Renal cortex interstitium (tissue), 15 donors: ENCODE results near the gene BMP2. TPM values are rescaled to one million over a fixed set of nuclear protein-coding genes. Genes with fewer than 3 reads are reported as not detected.
A peak's percentile ranks its signal among the peaks of the same experiment; 100 is the strongest.

Experiments used
- DNase-seq, 11 donors: peaks; one replicate each; pipeline ENCODE4 v3.0.0-alpha.2; 2013; ENCODE audit warnings: low read depth in 9 of 11, low spot score in 4 of 11; ENCODE audit errors: extremely low read depth in 1 of 11
- long read RNA-seq, 16 experiments: transcript quantifications; one replicate each; lab custom pipeline, GENCODE V29; 2026
- polyA plus RNA-seq, 3 donors: library from polyadenylated mRNA; unstranded; fragments of 120-200 nt; gene quantifications; one replicate each; pipeline ENCODE4 v1.2.1, GENCODE V29; 2013; ENCODE audit not compliant: insufficient read length in 3 of 3

The BMP2 gene
- 10 to 100 TPM; 16.0 to 20.7 (median 16.6) TPM for polyA plus RNA-seq
- long read RNA-seq, donor 1, transcript BMP2-201 (3 exons, 3,601 nt): major isoform, 7 of 7 reads
- long read RNA-seq, donor 1, partial matches to known transcripts: 0 of 7 reads
- long read RNA-seq, donor 1, other reads (novel, unspliced or antisense): 0 of 7 reads
- long read RNA-seq, donor 2, transcript BMP2-201 (3 exons, 3,601 nt): major isoform, 10 of 10 reads
- long read RNA-seq, donor 2, partial matches to known transcripts: 0 of 10 reads
- long read RNA-seq, donor 2, other reads (novel, unspliced or antisense): 0 of 10 reads
- long read RNA-seq, donor 3, transcript BMP2-201 (3 exons, 3,601 nt): major isoform, 20 of 55 reads
- long read RNA-seq, donor 3, partial matches to known transcripts: 35 of 55 reads
- long read RNA-seq, donor 3, other reads (novel, unspliced or antisense): 0 of 55 reads
- long read RNA-seq, donor 4, transcript BMP2-201 (3 exons, 3,601 nt): major isoform, 8 of 8 reads
- long read RNA-seq, donor 4, partial matches to known transcripts: 0 of 8 reads
- long read RNA-seq, donor 4, other reads (novel, unspliced or antisense): 0 of 8 reads
- long read RNA-seq, donor 5, transcript BMP2-201 (3 exons, 3,601 nt): major isoform, 20 of 20 reads
- long read RNA-seq, donor 5, partial matches to known transcripts: 0 of 20 reads
- long read RNA-seq, donor 5, other reads (novel, unspliced or antisense): 0 of 20 reads
- long read RNA-seq, donor 6, transcript BMP2-201 (3 exons, 3,601 nt): major isoform, 10 of 30 reads
- long read RNA-seq, donor 6, partial matches to known transcripts: 20 of 30 reads
- long read RNA-seq, donor 6, other reads (novel, unspliced or antisense): 0 of 30 reads
- long read RNA-seq, donor 7, transcript BMP2-201 (3 exons, 3,601 nt): major isoform, 6 of 18 reads
- long read RNA-seq, donor 7, partial matches to known transcripts: 12 of 18 reads
- long read RNA-seq, donor 7, other reads (novel, unspliced or antisense): 0 of 18 reads
- long read RNA-seq, donor 8, transcript BMP2-201 (3 exons, 3,601 nt): major isoform, 9 of 25 reads
- long read RNA-seq, donor 8, partial matches to known transcripts: 16 of 25 reads
- long read RNA-seq, donor 8, other reads (novel, unspliced or antisense): 0 of 25 reads
- long read RNA-seq, donor 9, transcript BMP2-201 (3 exons, 3,601 nt): major isoform, 15 of 15 reads
- long read RNA-seq, donor 9, partial matches to known transcripts: 0 of 15 reads
- long read RNA-seq, donor 9, other reads (novel, unspliced or antisense): 0 of 15 reads
- long read RNA-seq, donor 10, transcript BMP2-201 (3 exons, 3,601 nt): major isoform, 15 of 15 reads
- long read RNA-seq, donor 10, partial matches to known transcripts: 0 of 15 reads
- long read RNA-seq, donor 10, other reads (novel, unspliced or antisense): 0 of 15 reads
- long read RNA-seq, donor 11, transcript BMP2-201 (3 exons, 3,601 nt): major isoform, 18 of 18 reads
- long read RNA-seq, donor 11, partial matches to known transcripts: 0 of 18 reads
- long read RNA-seq, donor 11, other reads (novel, unspliced or antisense): 0 of 18 reads
- long read RNA-seq, donor 12, partial matches to known transcripts: 0 of 3 reads
- long read RNA-seq, donor 12, other reads (novel, unspliced or antisense): 0 of 3 reads
- long read RNA-seq, donor 13, transcript BMP2-201 (3 exons, 3,601 nt): major isoform, 17 of 50 reads
- long read RNA-seq, donor 13, partial matches to known transcripts: 33 of 50 reads
- long read RNA-seq, donor 13, other reads (novel, unspliced or antisense): 0 of 50 reads
- long read RNA-seq, donor 14, partial matches to known transcripts: 0 of 4 reads
- long read RNA-seq, donor 14, other reads (novel, unspliced or antisense): 0 of 4 reads
- long read RNA-seq, donor 15, partial matches to known transcripts: 0 of 3 reads
- long read RNA-seq, donor 15, other reads (novel, unspliced or antisense): 0 of 3 reads
- long read RNA-seq, donor 16, transcript BMP2-201 (3 exons, 3,601 nt): major isoform, 17 of 42 reads
- long read RNA-seq, donor 16, partial matches to known transcripts: 25 of 42 reads
- long read RNA-seq, donor 16, other reads (novel, unspliced or antisense): 0 of 42 reads

DNA sequence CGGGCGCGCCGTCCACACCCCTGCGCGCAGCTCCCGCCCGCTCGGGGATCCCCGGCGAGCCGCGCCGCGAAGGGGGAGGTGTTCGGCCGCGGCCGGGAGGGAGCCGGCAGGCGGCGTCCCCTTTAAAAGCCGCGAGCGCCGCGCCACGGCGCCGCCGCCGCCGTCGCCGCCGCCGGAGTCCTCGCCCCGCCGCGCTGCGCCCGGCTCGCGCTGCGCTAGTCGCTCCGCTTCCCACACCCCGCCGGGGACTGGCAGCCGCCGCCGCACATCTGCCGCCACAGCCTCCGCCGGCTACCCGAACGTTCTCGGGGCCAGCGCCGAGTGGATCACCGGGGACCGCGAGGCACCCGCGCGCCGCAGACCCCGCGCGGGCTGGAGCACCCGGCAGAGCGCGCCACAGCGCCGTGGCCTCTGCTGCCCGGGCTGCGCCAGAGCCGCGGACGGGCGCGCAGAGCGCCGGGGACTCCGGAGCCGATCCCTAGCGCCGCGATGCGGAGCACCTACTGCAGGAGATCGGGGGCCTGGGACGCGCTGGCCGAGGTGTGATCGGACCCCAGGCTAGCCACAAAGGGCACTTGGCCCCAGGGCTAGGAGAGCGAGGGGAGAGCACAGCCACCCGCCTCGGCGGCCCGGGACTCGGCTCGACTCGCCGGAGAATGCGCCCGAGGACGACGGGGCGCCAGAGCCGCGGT, at the start of gene BMP2:
Gene BMP2 (plus strand): TSS at position 151 of the 692 bp plus-strand sequence. CDS start 2,441 bp downstream, outside the sequence.
- DNase-seq: peak in 5 of 11 donors; percentile 49 to 63 (median 53)

DNA sequence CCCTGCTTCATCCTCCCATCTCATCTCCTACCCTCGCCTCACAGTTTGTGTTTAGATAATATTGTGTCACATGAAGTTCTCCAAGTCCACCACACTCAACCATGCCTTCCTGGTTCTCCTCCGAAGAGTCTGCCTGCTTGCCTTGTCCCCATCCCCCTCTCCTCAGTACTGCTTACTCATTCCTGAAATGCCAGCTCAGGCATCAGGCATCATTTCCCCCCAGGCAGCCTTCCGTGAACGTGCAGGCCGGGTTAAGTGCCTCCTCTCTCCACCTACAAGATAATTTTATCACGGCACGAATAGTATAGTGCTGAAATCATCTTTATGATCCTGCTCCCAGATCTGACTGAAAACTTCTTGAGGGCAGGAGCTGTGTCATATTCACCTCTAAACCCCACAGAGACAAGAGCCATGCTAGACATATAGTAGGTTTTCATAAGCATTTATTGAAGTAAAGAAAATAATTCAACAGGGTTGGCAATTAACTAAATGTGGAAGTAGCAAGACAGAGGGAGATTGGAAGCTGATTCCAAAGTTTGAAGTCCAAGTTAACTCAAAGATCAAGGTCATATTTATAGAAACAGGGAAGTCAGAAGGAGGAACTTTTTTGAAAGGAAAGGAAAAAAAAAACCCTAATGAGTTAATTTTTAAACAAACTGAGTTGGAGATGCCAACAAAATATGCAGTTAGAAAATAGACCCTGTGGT, 48.7 kb upstream of the BMP2 start:
- DNase-seq: no peak

DNA sequence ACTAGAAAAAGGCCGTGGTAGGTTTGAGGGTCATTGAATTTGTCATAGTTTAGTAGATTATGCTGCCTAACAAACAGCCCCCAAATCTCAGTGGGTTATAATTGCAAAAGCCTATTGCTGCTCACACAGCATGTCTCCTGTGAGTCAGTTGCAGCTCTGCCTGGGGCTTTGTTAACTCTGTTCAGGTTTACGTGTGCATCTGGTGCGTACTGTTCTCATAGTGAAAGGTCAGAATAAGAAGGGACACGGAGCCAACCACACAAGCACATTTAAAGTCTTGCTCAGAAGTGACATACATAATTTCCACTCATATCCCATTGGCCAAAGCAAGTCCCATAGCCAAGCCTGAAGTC, 48.1 kb upstream of the BMP2 start:
- no peak for DNase-seq

DNA sequence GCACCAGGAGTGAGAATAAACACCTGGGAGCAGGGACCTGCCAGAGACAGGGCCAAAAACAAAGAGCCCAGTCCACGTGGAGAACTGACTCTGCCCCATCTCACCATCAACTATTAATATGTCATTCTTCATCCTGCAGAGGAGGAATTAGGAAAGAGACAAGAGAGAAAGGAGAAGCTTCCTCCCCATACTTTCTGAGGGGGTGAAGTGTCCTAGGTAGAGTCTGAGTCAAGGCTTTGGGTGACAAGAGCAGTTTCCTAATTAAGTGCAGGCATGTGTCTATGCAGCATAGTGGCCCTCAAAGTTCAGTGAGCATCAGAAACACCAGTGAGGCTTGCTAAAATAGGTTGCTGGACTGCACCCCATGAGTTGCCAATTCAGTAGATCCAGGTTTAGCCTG, 40.7 kb upstream of the BMP2 start:
- no peak for DNase-seq

DNA sequence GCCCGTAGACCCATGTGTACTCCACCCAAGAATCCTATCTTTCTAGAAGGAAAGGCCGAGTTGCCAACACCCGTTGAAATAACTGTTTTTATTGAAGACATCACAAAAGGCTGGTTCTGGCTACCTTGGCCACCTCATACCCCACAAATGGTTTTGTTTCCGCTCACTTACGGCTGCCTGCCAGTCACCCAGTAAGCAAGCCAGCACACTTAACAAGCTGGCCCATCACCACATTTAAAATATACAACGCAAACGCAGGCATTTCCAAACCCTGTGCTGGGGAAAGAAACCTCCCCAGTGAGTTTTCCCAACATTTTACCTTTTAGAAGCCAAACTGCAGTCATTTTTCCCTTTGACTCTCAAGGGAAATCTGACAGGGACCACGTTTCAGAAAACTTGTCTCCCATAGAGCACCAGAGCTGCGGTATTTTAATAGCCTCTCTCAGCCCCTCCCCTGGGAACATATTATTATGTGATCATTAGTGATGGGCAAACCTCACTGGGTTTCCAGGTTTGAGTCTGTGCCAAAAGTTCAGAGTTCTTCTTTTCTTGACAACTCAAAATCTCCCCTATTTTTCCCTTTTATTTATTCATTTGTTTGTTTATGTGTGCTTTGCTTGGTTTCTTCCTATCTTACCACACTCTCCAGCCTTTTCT, 36.7 kb upstream of the BMP2 start:
- DNase-seq: no peak

DNA sequence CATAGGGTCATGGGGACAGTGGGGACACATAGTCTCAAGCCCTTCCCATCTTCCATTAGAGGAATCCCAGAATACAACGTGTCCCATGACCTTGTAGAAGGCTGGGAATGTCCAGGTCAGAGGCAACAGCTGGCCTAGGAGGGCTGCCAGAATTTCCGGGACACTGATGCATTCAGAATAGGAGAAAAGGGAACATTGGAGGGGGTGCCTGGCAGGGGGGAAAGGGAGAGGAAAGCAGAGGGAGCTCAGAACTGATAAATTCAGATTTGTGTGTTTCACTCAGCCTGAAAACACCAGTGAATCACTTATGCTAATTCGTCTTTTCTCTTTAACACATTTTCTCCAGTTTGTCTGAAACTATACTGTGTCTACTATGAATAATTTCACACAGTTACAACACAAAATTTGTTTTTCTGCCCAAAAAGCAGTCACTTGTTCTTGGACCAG, 35.5 kb upstream of the BMP2 start:
- DNase-seq: no peak

DNA sequence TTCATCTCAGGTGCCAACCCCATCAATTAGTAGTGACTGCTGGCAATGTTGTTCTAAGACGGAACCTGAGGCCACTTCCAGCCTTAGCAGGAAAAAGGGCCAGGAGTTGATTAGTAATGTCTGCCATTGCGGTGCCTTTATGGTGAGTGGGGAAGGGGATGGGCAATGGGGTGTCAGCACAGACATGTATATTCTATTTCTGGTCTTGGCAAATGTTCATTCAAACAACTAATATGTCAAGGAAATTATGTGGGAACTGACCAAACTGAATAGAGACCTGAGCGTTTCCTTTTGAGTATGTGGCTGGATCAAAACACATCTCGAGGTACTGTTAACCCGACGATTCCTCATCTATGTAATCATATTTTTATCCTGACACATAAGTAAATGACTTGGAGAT, 34.6 kb upstream of the BMP2 start:
- DNase-seq: no peak

DNA sequence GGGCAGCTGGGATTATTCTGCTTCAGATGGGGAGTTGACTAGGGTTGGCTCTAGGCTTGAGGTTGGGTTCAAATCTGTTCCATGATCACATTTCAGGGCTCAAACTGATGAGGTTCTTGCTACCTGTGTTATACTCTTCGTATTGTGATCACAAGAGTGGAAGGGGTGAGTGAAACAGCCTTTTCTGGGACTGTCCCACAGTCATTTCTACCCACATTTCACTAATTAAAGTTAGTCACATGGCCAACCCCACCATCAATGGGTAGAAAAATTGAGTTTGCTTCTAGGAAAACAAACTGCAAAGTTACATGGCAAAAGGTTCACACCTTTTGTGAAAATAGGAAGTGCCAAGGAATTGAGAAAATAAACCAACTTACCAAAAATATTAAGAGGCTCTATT, 33.5 kb upstream of the BMP2 start:
- no peak for DNase-seq

DNA sequence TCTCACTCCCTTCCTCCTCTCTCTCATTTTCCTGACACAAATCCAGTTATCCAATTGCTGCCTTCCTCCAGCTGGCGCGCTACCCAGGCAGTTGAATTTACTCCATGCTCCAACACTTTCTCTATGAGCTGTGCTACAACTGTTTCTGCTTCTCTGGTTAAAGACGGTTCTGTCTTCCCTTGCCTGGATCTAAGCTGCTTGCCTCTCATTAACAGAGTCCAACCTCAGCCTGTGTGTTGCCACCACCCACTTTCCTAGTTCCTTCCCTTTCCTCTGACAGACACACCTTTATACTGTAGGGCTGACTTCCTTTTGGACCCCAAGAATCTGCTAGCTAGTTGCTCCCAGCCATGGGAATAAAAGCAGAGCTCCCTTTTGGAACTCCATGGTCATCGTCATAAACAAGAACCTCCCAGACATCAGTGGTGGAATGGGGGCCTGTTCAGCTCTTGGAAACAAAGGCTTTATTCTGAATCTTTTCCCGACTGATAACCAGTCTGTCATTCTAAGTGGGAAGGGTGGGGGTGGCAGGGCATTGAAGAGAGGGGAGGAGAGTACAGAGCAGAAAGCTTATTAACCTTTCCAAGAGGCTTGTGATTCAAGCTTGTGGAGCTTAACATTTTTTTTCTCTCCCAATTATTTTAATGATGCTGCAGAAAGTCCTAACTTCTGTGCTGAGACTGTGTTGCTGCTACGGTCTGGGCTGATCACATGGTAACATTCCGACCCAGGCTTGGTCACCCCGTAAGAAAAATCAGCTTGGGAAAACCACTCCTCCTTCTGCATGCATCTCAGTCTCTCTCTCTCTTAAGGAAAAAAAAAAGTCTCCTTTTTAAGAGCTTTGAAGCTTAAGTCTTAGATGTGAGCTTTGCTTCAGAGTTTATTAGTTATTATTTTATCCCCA, 31.3 kb upstream of the BMP2 start:
- peak in 4 of 11 donors; percentile 29 to 61 (median 42) for DNase-seq

DNA sequence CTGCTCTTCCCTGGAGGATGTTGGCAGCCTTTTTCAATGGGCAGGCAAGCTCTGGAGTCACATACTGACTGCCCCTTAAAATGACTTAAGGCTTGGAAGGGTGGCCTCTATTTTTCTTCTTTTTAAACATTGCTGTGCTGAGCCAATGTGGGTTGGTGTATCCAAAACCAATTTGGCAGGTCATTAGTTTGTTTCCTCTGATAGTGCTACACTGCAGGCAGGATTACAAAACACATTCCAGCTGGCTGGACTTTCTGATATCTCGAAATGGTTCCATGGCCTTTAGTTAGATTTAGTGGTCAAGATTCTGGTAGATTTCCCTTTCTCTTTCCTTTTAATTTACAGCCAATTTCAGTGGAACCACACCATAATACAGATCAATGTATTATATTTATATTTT, 28.1 kb upstream of the BMP2 start:
- DNase-seq: no peak

DNA sequence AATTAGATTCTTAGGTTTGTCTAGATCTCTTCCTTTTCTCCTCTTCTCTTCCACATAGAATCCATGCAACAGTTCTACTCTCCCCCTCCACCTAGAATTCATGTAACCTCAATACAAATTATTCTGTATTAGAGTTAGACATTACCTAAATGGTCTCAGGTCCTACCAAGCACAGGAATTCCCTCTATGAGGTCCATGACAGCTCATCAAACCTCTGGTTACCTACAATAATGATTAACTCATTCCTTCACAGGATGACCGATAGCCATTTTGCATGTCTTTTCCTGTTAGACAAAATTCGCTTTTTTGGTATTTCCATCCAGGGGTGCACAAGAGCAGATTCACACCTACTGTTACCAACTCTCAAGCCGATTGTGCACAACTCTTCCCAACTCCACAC, 27.4 kb upstream of the BMP2 start:
- no peak for DNase-seq

DNA sequence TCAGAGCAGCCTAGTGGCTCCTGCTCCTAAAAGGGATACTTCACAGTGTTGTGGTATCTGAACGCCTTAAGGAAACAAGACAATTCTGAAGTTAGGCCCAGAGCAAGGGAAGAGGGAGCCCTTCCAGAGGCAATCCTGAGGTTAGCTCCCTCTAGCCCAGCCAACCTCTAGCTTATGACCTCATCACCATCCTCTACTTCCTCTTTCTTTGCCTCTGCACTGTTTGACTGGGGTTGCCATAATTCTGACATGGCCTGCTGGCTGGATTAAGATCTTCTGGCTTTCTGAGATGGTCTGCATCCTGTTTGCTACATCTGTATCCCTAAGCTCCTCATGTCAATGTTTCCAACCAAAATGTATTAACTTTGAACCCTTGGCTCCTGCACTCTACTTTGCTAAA, 23.3 kb upstream of the BMP2 start:
- DNase-seq: no peak

DNA sequence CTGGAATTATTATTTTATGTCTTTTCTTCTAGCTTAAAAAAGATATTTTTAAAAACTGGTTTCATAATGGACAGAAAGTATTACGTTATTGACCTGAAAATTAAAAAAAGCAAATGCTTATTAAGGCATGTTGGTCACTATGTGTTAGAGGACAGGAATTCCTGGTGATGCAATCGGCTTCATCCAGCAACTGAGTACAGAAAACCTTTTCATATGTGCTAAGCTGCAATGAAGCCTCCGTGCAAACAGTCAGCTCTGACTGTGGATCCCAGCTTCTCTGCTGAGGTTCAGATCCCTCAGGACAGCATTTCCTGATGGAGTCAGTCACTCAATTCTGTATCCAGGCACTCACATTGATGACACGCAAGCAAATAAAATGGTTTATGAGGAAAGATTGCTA, 22.7 kb upstream of the BMP2 start:
- DNase-seq: no peak

DNA sequence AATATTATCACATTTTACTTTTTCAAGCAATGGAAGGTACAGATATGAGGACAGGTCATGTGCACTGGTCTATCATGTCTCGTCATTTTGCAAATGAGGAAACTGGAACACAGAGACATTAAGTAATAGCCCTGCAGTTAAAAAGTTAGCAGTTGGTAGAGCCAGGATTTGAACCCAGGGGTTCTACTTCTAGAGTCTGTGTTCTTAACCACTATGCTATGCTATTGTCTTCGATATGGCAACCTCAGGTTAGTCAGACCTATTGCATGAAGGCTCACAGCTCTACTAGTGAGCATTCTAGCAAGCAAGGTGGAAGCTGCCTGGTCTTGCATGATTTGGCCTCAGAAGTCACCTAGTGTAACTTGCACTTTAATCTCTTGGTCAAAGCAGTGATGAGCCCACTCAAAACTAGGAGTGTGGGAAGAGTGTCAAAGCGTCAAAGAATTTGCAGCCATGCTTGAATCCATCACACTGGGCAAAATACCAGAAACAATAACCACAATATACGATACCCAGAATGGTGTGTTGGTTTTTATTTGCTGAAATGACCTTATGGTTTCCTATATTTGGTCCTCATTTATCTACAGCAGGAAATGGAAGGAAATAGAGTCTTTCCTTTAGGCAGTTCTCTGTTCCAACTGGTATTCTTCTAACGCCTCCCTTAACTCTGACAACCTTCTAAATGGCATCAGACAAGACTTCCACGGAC, 20.4 kb upstream of the BMP2 start:
- DNase-seq: no peak
